Neuronal stem cell (in vitro differentiated cells): Measurements from ENCODE around the gene SYCE1.
"Not testable (repeated sequence)": the region's sequence is repeated elsewhere in the genome, so short reads cannot be mapped to it uniquely, and the experiment has no call there.

ENCODE experiments used
- DNase-seq: peaks from one replicate; pipeline ENCODE4 v3.0.0-alpha.2; 2013; ENCODE audit warnings: low spot score
- H2AFZ ChIP-seq: one replicate; pipeline ENCODE4 v1.6.1; 2013; ENCODE audit warnings: mild to moderate bottlenecking, low read length, inconsistent platforms
- H2AK5ac ChIP-seq: 2 replicates; pipeline ENCODE4 v1.6.1; 2013; ENCODE audit warnings: low read depth, mild to moderate bottlenecking, inconsistent platforms, low read length, moderate library complexity, mixed read lengths
- H2BK120ac ChIP-seq: 2 replicates; pipeline ENCODE4 v1.6.1; 2013; ENCODE audit warnings: low read depth, mild to moderate bottlenecking, inconsistent platforms, low read length, moderate library complexity, mixed read lengths
- H2BK12ac ChIP-seq: one replicate; pipeline ENCODE4 v1.6.1; 2013; ENCODE audit warnings: low read length, inconsistent platforms
- H2BK15ac ChIP-seq: 2 replicates; pipeline ENCODE4 v1.6.1; 2013; ENCODE audit warnings: mild to moderate bottlenecking, low read length, inconsistent platforms, mixed read lengths
- H2BK5ac ChIP-seq: one replicate; pipeline ENCODE4 v1.6.1; 2013; ENCODE audit warnings: inconsistent platforms, mild to moderate bottlenecking, low read length, moderate library complexity
- H3K14ac ChIP-seq: one replicate; pipeline ENCODE4 v1.6.1; 2013; ENCODE audit warnings: low read length, inconsistent platforms
- H3K18ac ChIP-seq: 2 replicates; pipeline ENCODE4 v1.6.1; 2013; ENCODE audit warnings: low read length, inconsistent platforms
- H3K23ac ChIP-seq: 2 replicates; pipeline ENCODE4 v1.6.1; 2013; ENCODE audit warnings: low read depth, mild to moderate bottlenecking, mixed read lengths, low read length, inconsistent platforms; ENCODE audit not compliant: poor library complexity
- H3K27ac ChIP-seq: replicated peaks from 3 replicates; pipeline ENCODE4 v1.5.1; 2013; ENCODE audit warnings: low read length, inconsistent platforms
- H3K27me3 ChIP-seq, 3 experiments: 2 replicates each; pipeline ENCODE4 v1.6.1; 2013; ENCODE audit warnings: low read length in 3 of 3, mild to moderate bottlenecking in 2 of 3, inconsistent platforms in 1 of 3, low read depth in 1 of 3, mixed read lengths in 1 of 3, moderate library complexity in 1 of 3; ENCODE audit not compliant: control insufficient read depth in 3 of 3, insufficient read depth in 3 of 3
- H3K36me3 ChIP-seq, 2 donors: replicated peaks in 1 of 2; 2 replicates each; pipeline ENCODE4 v1.6.1; 2013; ENCODE audit warnings: low read length in 2 of 2; ENCODE audit not compliant: control insufficient read depth in 2 of 2, insufficient read depth in 2 of 2
- H3K4ac ChIP-seq: 2 replicates; pipeline ENCODE4 v1.6.1; 2013; ENCODE audit warnings: inconsistent platforms, mild to moderate bottlenecking, low read length, moderate library complexity
- H3K4me1 ChIP-seq, 2 donors: 1 replicate in 1 of 2; 2 replicates in 1 of 2; pipeline ENCODE4 v1.6.1; 2013; ENCODE audit warnings: low read length in 2 of 2, low read depth in 1 of 2; ENCODE audit not compliant: control insufficient read depth in 2 of 2, insufficient read depth in 1 of 2
- H3K4me2 ChIP-seq: one replicate; pipeline ENCODE4 v1.6.1; 2013; ENCODE audit warnings: mild to moderate bottlenecking, low read length, inconsistent platforms; ENCODE audit not compliant: insufficient read depth, poor library complexity, severe bottlenecking
- H3K4me3 ChIP-seq, 2 donors: 2 replicates each; pipeline ENCODE4 v1.5.1; 2013; ENCODE audit warnings: low read length in 2 of 2, mild to moderate bottlenecking in 2 of 2, inconsistent platforms in 1 of 2, moderate library complexity in 1 of 2
- H3K79me1 ChIP-seq: one replicate; pipeline ENCODE4 v1.6.1; 2013; ENCODE audit warnings: low read depth, mild to moderate bottlenecking, inconsistent platforms, low read length, moderate library complexity
- H3K9ac ChIP-seq: one replicate; pipeline ENCODE4 v1.6.1; 2013; ENCODE audit warnings: mild to moderate bottlenecking, low read depth, low read length, inconsistent platforms; ENCODE audit not compliant: poor library complexity
- H3K9me3 ChIP-seq, 2 donors: replicated peaks in 1 of 2; 2 replicates each; pipeline versions ENCODE3 to v1.6.1; 2013; ENCODE audit warnings: low read length in 2 of 2, mild to moderate bottlenecking in 2 of 2, inconsistent platforms in 1 of 2, low read depth in 1 of 2, mixed read lengths in 1 of 2, moderate library complexity in 1 of 2; ENCODE audit not compliant: control insufficient read depth in 2 of 2, insufficient read depth in 1 of 2
- H4K8ac ChIP-seq: one replicate; pipeline ENCODE4 v1.6.1; 2013; ENCODE audit warnings: low read depth, mild to moderate bottlenecking, inconsistent platforms, low read length, moderate library complexity
- H4K91ac ChIP-seq: one replicate; pipeline ENCODE4 v1.6.1; 2013; ENCODE audit warnings: low read length, low read depth, mild to moderate bottlenecking, inconsistent platforms; ENCODE audit not compliant: poor library complexity
- WGBS, 2 donors: extraction: QIAGEN DNeasy Blood & Tissue Kit; methylation state at CpG; one replicate each; pipeline ENCODE4 v1.1.7; 2013; ENCODE audit warnings: missing lambda C conversion rate in 2 of 2, mixed read lengths in 1 of 2; ENCODE audit not compliant: insufficient read length in 2 of 2, insufficient replicate concordance in 1 of 2; ENCODE audit errors: extremely low coverage in 2 of 2; 5-methylcytosine and 5-hydroxymethylcytosine counted together

The SYCE1 gene

GRCh38 chr10:133573460-133573859, 8.1 kb upstream of the SYCE1 start:
- H3K4me1 ChIP-seq, H3K9ac ChIP-seq, H3K27me3 ChIP-seq, H2BK15ac ChIP-seq, H3K9me3 ChIP-seq, H3K18ac ChIP-seq, H2AFZ ChIP-seq, H2BK5ac ChIP-seq, H3K4ac ChIP-seq, H4K8ac ChIP-seq, H3K27ac ChIP-seq, H3K4me2 ChIP-seq, H3K4me3 ChIP-seq, H3K36me3 ChIP-seq, H3K79me1 ChIP-seq, H2BK120ac ChIP-seq, DNase-seq, H2BK12ac ChIP-seq, H2AK5ac ChIP-seq, H3K14ac ChIP-seq, H4K91ac ChIP-seq, H3K23ac ChIP-seq: not testable (repeated sequence)
- WGBS, 2 donors = no CpG with 5 or more reads among the region's 1 CpG

DNA sequence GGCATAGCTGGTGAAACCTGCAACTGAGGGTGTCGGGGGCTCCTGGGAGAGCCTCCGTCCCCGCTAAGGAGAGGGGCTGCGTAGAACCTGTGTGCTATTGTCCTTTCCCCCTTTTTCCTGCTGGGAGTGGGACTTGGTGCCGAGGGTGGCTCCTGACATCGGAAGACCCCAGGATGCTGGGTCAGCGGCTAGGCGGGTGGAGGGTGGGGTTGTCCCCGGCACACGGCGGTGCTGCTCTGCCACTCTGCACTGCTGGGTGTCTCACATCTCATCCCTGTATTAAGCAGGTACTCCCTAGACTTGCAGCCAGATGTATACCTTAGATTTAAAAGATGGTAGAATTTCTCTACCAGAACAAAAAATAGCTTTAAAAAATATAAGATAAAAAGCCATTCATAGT, 6.7 kb upstream of the SYCE1 start:
- not testable (repeated sequence) for H2BK12ac ChIP-seq, H3K18ac ChIP-seq, H4K8ac ChIP-seq, DNase-seq, H2AK5ac ChIP-seq, H3K23ac ChIP-seq, H2BK5ac ChIP-seq, H3K4me2 ChIP-seq, H3K36me3 ChIP-seq, H3K4me1 ChIP-seq, H4K91ac ChIP-seq, H3K27me3 ChIP-seq, H2AFZ ChIP-seq, H3K4me3 ChIP-seq, H2BK15ac ChIP-seq, H3K4ac ChIP-seq, H2BK120ac ChIP-seq, H3K27ac ChIP-seq, H3K9me3 ChIP-seq, H3K9ac ChIP-seq, H3K14ac ChIP-seq, H3K79me1 ChIP-seq
- no CpG with 5 or more reads among the region's 11 CpGs for WGBS, 2 donors

GRCh38 chr10:133569801-133570200, 4.4 kb upstream of the SYCE1 start:
- H4K91ac ChIP-seq, H3K18ac ChIP-seq, H3K4ac ChIP-seq, H2BK12ac ChIP-seq, H4K8ac ChIP-seq, DNase-seq, H3K4me1 ChIP-seq, H3K36me3 ChIP-seq, H2BK120ac ChIP-seq, H3K79me1 ChIP-seq, H2AK5ac ChIP-seq, H3K4me3 ChIP-seq, H3K4me2 ChIP-seq, H3K14ac ChIP-seq, H3K27ac ChIP-seq, H2AFZ ChIP-seq, H3K9ac ChIP-seq, H3K27me3 ChIP-seq, H3K23ac ChIP-seq, H2BK15ac ChIP-seq, H2BK5ac ChIP-seq: not testable (repeated sequence)
- peaks cover 0 to 23% of the 10 kb centered on the region in 2 donors for H3K9me3 ChIP-seq
- WGBS, 2 donors = no CpG with 5 or more reads among the region's 21 CpGs

- not testable (repeated sequence) for H4K91ac ChIP-seq, H3K27ac ChIP-seq, H3K27me3 ChIP-seq, H3K36me3 ChIP-seq, H3K4ac ChIP-seq, H2BK12ac ChIP-seq, H2AFZ ChIP-seq, H2BK120ac ChIP-seq, H2AK5ac ChIP-seq, H3K4me2 ChIP-seq, H4K8ac ChIP-seq, H2BK15ac ChIP-seq, H3K79me1 ChIP-seq, H3K18ac ChIP-seq, H3K14ac ChIP-seq, H3K23ac ChIP-seq, H3K9ac ChIP-seq, H2BK5ac ChIP-seq, DNase-seq, H3K4me1 ChIP-seq
- Histone ChIP-seq H3K9me3 (peaks cover 0 to 27% of the 10 kb centered on the region in 2 donors), H3K4me3 (peak overlapping the region in 1 of 2 donors; percentile 25)
- no CpG with 5 or more reads among the region's 80 CpGs for WGBS, 2 donors
These were observed 3.6 kb upstream of the SYCE1 start for GRCh38 chr10:133568831-133569527.
